PFSK-1 (cell line): ENCODE results near the gene BCAS3.

ENCODE experiments used
- POLR2AphosphoS5 ChIP-seq: IDR thresholded peaks from 2 replicates; pipeline ENCODE4 v1.6.1; 2012; ENCODE audit warnings: low read depth, mild to moderate bottlenecking, control low read depth, low read length, moderate library complexity
- SIN3A ChIP-seq: IDR thresholded peaks from 2 replicates; pipeline ENCODE4 v1.6.1; 2012; ENCODE audit warnings: mild to moderate bottlenecking, low read length, moderate library complexity, borderline replicate concordance; ENCODE audit not compliant: insufficient read depth
- TAF1 ChIP-seq: IDR thresholded peaks from 2 replicates; pipeline ENCODE4 v1.6.1; 2012; ENCODE audit warnings: low read length, control low read depth, borderline replicate concordance; ENCODE audit not compliant: insufficient read depth
- TF ChIP-seq, protein P1 (sequence below), 2 experiments: IDR thresholded peaks; 2 replicates each; pipeline versions ENCODE4 v1.6.1 to v1.8.0; 2011 to 2012; ENCODE audit warnings: low read depth in 2 of 2, low read length in 2 of 2, control low read depth in 1 of 2, inconsistent platforms in 1 of 2, mild to moderate bottlenecking in 1 of 2, moderate library complexity in 1 of 2; ENCODE audit not compliant: insufficient read depth in 1 of 2

DNA sequence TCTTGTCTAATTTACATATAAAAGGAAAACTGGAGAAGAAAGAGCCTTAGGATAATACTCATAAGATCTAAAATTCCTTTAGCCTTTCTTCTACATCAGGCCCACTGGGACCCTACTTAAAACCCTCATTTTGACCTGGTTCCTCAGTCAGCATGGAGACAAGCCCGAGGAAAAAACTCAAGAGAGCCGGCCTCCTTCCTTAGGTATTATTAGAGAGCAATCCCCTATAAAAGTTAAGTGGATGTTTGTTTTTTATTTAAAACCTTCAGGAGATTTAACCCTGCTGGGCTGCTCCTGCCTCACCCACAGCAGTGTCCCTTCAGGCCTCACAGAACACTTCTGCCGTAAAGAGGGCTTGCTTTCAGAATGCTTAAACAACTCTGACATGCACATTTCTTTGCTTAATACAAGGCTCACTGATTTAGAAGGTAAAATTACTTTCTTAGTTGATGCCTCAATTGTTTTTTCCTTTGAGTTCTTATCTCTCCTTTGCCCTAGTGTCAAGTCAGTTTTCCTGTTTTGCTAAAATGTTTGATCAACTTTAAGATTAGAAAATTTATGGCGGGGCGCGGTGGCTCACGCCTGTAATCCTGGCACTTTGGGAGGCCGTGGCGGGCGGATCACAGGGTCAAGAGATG lies 576.4 kb downstream of the BCAS3 start:
- TF ChIP-seq POLR2AphosphoS5 (no peak), SIN3A (no peak), TAF1 (no peak)
- TF ChIP-seq, protein P1, sequence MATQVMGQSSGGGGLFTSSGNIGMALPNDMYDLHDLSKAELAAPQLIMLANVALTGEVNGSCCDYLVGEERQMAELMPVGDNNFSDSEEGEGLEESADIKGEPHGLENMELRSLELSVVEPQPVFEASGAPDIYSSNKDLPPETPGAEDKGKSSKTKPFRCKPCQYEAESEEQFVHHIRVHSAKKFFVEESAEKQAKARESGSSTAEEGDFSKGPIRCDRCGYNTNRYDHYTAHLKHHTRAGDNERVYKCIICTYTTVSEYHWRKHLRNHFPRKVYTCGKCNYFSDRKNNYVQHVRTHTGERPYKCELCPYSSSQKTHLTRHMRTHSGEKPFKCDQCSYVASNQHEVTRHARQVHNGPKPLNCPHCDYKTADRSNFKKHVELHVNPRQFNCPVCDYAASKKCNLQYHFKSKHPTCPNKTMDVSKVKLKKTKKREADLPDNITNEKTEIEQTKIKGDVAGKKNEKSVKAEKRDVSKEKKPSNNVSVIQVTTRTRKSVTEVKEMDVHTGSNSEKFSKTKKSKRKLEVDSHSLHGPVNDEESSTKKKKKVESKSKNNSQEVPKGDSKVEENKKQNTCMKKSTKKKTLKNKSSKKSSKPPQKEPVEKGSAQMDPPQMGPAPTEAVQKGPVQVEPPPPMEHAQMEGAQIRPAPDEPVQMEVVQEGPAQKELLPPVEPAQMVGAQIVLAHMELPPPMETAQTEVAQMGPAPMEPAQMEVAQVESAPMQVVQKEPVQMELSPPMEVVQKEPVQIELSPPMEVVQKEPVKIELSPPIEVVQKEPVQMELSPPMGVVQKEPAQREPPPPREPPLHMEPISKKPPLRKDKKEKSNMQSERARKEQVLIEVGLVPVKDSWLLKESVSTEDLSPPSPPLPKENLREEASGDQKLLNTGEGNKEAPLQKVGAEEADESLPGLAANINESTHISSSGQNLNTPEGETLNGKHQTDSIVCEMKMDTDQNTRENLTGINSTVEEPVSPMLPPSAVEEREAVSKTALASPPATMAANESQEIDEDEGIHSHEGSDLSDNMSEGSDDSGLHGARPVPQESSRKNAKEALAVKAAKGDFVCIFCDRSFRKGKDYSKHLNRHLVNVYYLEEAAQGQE (IDR thresholded peaks at IDR 0.05; ENCODE audit: insufficient read depth in 1 of 2, low read depth in 2 of 2, low read length in 2 of 2), result no peak
